ENCODE data around the gene FUZ. TPM values are rescaled to one million over a fixed set of nuclear protein-coding genes. Genes with fewer than 3 reads are reported as not detected.

FUZ gene
- total RNA-seq, 1 experiment from 2014 or later, result 1.1 TPM

GRCh38 chr19:49856574-49857021, 43.5 kb upstream of the FUZ start:
- Histone ChIP-seq H3K4me2 (ENCODE audit: low read length) (no peak overlapping the region), H3K27ac (ENCODE audit: low read depth, low read length) (no peak overlapping the region), H3K27me3 (ENCODE audit: insufficient read depth, low read length) (no peaks in the 10 kb centered on the region), H2AFZ (ENCODE audit: low read depth, low read length, poor library complexity, severe bottlenecking) (no peak overlapping the region), H3K9ac (ENCODE audit: low read length) (no peak overlapping the region), H3K4me1 (ENCODE audit: control insufficient read depth in 1 of 2, insufficient read depth in 2 of 2, low read length in 2 of 2) (peaks cover 9 to 39% of the 10 kb centered on the region in 2 experiments), H4K20me1 (ENCODE audit: insufficient read depth) (no peaks in the 10 kb centered on the region), H3K36me3 (ENCODE audit: control insufficient read depth in 1 of 2, insufficient read depth in 2 of 2, low read length in 2 of 2) (peaks cover 11 to 25% of the 10 kb centered on the region in 2 experiments; a peak in 3 of 4 replicates), H3K9me2 (ENCODE audit: insufficient read depth) (no peaks in the 10 kb centered on the region), H3K4me3 (replicated peaks in 1 of 2; ENCODE audit: low read depth in 1 of 2, low read length in 2 of 2) (no peak overlapping the region), H3K9me3 (ENCODE audit: control insufficient read depth in 1 of 2, insufficient read depth in 1 of 2, low read depth in 1 of 2, low read length in 2 of 2) (no peaks in the 10 kb centered on the region), H3K79me2 (ENCODE audit: insufficient read depth, low read length) (peaks cover 44% of the 10 kb centered on the region)
- TF ChIP-seq SRF (IDR thresholded peaks at IDR 0.05; ENCODE audit: low read depth), result no peak
- TF ChIP-seq POLR2AphosphoS5 (IDR thresholded peaks at IDR 0.05; ENCODE audit: low read depth, low read length), result peak; percentile 22
- TF ChIP-seq EZH2 (IDR thresholded peaks at IDR 0.05), result no peak
- no peak for DNase-seq (ENCODE audit: low read depth, low spot score)
- CTCF ChIA-PET, result no interaction called here
- BruUV-seq (replicated peaks), result no TSS peak
- intact Hi-C loops (cut with micrococcal nuclease), result no loop called here
- peak; percentile 9 for ATAC-seq
- RAD21 ChIA-PET (ENCODE audit: low non-redundant PET in 1 of 2, low total read pairs in 2 of 2, uncharacterized antibody in 2 of 2, unreplicated experiment in 2 of 2), result no interaction called here
- POLR2A ChIA-PET, result no interaction called here

- Histone ChIP-seq H3K4me1 (ENCODE audit: control insufficient read depth in 1 of 2, insufficient read depth in 2 of 2, low read length in 2 of 2) (peaks cover 9 to 35% of the 10 kb centered on the region in 2 experiments), H3K4me3 (replicated peaks in 1 of 2; ENCODE audit: low read depth in 1 of 2, low read length in 2 of 2) (no peak overlapping the region), H3K79me2 (ENCODE audit: insufficient read depth, low read length) (peaks cover 44% of the 10 kb centered on the region), H3K27ac (ENCODE audit: low read depth, low read length) (peak overlapping the region; percentile 48), H3K27me3 (ENCODE audit: insufficient read depth, low read length) (no peaks in the 10 kb centered on the region), H2AFZ (ENCODE audit: low read depth, low read length, poor library complexity, severe bottlenecking) (no peak overlapping the region), H3K9me2 (ENCODE audit: insufficient read depth) (no peaks in the 10 kb centered on the region), H3K9ac (ENCODE audit: low read length) (no peak overlapping the region), H3K4me2 (ENCODE audit: low read length) (no peak overlapping the region), H4K20me1 (ENCODE audit: insufficient read depth) (no peaks in the 10 kb centered on the region), H3K36me3 (ENCODE audit: control insufficient read depth in 1 of 2, insufficient read depth in 2 of 2, low read length in 2 of 2) (peaks cover 6 to 20% of the 10 kb centered on the region in 2 experiments; a peak in 3 of 4 replicates), H3K9me3 (ENCODE audit: control insufficient read depth in 1 of 2, insufficient read depth in 1 of 2, low read depth in 1 of 2, low read length in 2 of 2) (no peaks in the 10 kb centered on the region)
- TF ChIP-seq YY1 (IDR thresholded peaks at IDR 0.05; ENCODE audit: extremely low read depth, insufficient replicate concordance, low read depth, low read length) (no peak), SIN3A (IDR thresholded peaks at IDR 0.05; ENCODE audit: low read depth) (0 out of 2 replicates have a peak, but pooled peaks have one; percentile 24), RAD21 (IDR thresholded peaks at IDR 0.05; ENCODE audit: low read depth) (no peak), POLR2A (IDR thresholded peaks at IDR 0.05; ENCODE audit: borderline replicate concordance, extremely low read depth, insufficient read depth, insufficient read length) (peak; percentile 21)
- RAD21 ChIA-PET (ENCODE audit: low non-redundant PET in 1 of 2, low total read pairs in 2 of 2, uncharacterized antibody in 2 of 2, unreplicated experiment in 2 of 2), result no interaction called here
- DNase-seq (ENCODE audit: low read depth, low spot score) (no peak), ATAC-seq (peak; percentile 8)
- BruUV-seq (replicated peaks), result no TSS peak
- intact Hi-C loops (cut with micrococcal nuclease), result no loop called here
- POLR2A ChIA-PET, result interaction anchor here (1.7 kb wide), 1 partner anchor 9 kb away, joined by 6 read pairs; no protein-coding TSS in a partner anchor
- CTCF ChIA-PET, result no interaction called here
These were observed 42.8 kb upstream of the FUZ start for GRCh38 chr19:49855676-49856573.

Data from HCT116 (cell line).